ENCODE measurements around the gene TMEM125.

TMEM125 gene

GRCh38 chr1:43286533-43286932, 16.8 kb downstream of the TMEM125 start:
- no peak overlapping the region for H3K4me3 ChIP-seq (ENCODE audit: low read depth, low read length)
- H3K9ac ChIP-seq (ENCODE audit: low read length): no peak overlapping the region
- no peaks in the 10 kb centered on the region for H3K9me3 ChIP-seq (ENCODE audit: control insufficient read depth, insufficient read depth, low read depth, low read length)
- H3K27me3 ChIP-seq (ENCODE audit: control insufficient read depth, insufficient read depth, low read length): no peaks in the 10 kb centered on the region
- no peaks in the 10 kb centered on the region for H3K36me3 ChIP-seq (ENCODE audit: control insufficient read depth, insufficient read depth, low read length)
- peaks cover 19% of the 10 kb centered on the region for H3K4me1 ChIP-seq (ENCODE audit: control insufficient read depth, insufficient read depth, low read length)
- H3K27ac ChIP-seq (ENCODE audit: low read depth, low read length): no peak overlapping the region

- H3K4me1 ChIP-seq (ENCODE audit: control insufficient read depth, insufficient read depth, low read length): peaks cover 19% of the 10 kb centered on the region
Observed at GRCh38 chr1:43288058-43288784, 18.4 kb downstream of the TMEM125 start.

GRCh38 chr1:43288785-43289706, 19.3 kb downstream of the TMEM125 start:
- no peak overlapping the region for H3K9ac ChIP-seq (ENCODE audit: low read length)

More at GRCh38 chr1:43288058-43288784, 18.4 kb downstream of the TMEM125 start:
- Histone ChIP-seq H3K9ac (ENCODE audit: low read length) (no peak overlapping the region), H3K27ac (ENCODE audit: low read depth, low read length) (no peak overlapping the region), H3K9me3 (ENCODE audit: control insufficient read depth, insufficient read depth, low read depth, low read length) (no peaks in the 10 kb centered on the region), H3K36me3 (ENCODE audit: control insufficient read depth, insufficient read depth, low read length) (no peaks in the 10 kb centered on the region), H3K4me3 (ENCODE audit: low read depth, low read length) (no peak overlapping the region), H3K27me3 (ENCODE audit: control insufficient read depth, insufficient read depth, low read length) (no peaks in the 10 kb centered on the region)

GRCh38 chr1:43292216-43292615, 22.4 kb downstream of the TMEM125 start:
- H3K27me3 ChIP-seq (ENCODE audit: control insufficient read depth, insufficient read depth, low read length): no peaks in the 10 kb centered on the region
- H3K36me3 ChIP-seq (ENCODE audit: control insufficient read depth, insufficient read depth, low read length): no peaks in the 10 kb centered on the region
- no peak overlapping the region for H3K4me3 ChIP-seq (ENCODE audit: low read depth, low read length)
- H3K4me1 ChIP-seq (ENCODE audit: control insufficient read depth, insufficient read depth, low read length): peaks cover 24% of the 10 kb centered on the region
- no peak overlapping the region for H3K27ac ChIP-seq (ENCODE audit: low read depth, low read length)
- H3K9me3 ChIP-seq (ENCODE audit: control insufficient read depth, insufficient read depth, low read depth, low read length): no peaks in the 10 kb centered on the region
- no peak overlapping the region for H3K9ac ChIP-seq (ENCODE audit: low read length)

More at GRCh38 chr1:43288785-43289706, 19.3 kb downstream of the TMEM125 start:
- no peak overlapping the region for H3K27ac ChIP-seq (ENCODE audit: low read depth, low read length)
- H3K9me3 ChIP-seq (ENCODE audit: control insufficient read depth, insufficient read depth, low read depth, low read length): no peaks in the 10 kb centered on the region
- H3K4me3 ChIP-seq (ENCODE audit: low read depth, low read length): no peak overlapping the region
- peaks cover 19% of the 10 kb centered on the region for H3K4me1 ChIP-seq (ENCODE audit: control insufficient read depth, insufficient read depth, low read length)
- H3K27me3 ChIP-seq (ENCODE audit: control insufficient read depth, insufficient read depth, low read length): no peaks in the 10 kb centered on the region
- H3K36me3 ChIP-seq (ENCODE audit: control insufficient read depth, insufficient read depth, low read length): no peaks in the 10 kb centered on the region

DNA sequence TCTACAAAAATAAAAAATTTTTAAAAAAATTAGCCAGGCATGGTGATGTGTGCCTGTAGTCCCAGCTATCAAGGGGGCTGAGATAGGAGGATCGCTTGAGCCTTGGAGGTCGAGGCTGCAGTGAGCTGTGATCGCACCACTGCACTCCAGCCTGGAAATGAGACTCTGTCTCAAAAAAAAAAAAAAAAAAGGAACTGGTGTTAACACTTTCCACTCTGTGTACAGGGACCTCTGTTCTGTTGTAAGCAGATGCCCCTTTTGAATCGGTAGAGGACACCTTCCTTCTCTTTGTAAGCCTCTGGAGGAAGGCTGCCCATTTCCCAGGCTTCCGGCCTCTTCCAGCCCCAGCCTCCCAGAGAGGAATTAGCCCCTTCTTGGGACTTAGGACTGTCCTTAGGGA, 22.9 kb downstream of the TMEM125 start:
- Histone ChIP-seq H3K4me1 (ENCODE audit: control insufficient read depth, insufficient read depth, low read length) (peaks cover 24% of the 10 kb centered on the region), H3K36me3 (ENCODE audit: control insufficient read depth, insufficient read depth, low read length) (no peaks in the 10 kb centered on the region), H3K4me3 (ENCODE audit: low read depth, low read length) (no peak overlapping the region), H3K9me3 (ENCODE audit: control insufficient read depth, insufficient read depth, low read depth, low read length) (no peaks in the 10 kb centered on the region), H3K27ac (ENCODE audit: low read depth, low read length) (no peak overlapping the region), H3K9ac (ENCODE audit: low read length) (no peak overlapping the region), H3K27me3 (ENCODE audit: control insufficient read depth, insufficient read depth, low read length) (no peaks in the 10 kb centered on the region)

DNA sequence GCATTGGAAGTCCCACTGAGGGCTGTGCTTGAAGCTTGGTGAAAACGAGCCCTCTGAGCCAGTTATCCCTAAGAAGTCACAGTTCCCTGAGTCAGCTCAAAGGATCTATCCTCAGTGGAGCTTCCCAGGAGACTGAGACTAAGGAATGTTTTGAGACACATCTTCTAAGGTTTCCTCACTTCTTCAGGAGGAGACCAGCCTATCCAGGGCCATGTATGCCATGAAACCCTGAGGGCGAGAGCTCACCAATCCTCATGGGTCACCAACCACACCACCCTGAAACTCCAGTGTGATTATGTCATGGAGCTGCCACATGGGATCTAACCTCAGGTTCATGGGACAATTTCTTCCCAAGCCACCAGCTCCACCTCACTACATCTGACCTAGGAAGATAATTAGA, 23.4 kb downstream of the TMEM125 start:
- no peaks in the 10 kb centered on the region for H3K9me3 ChIP-seq (ENCODE audit: control insufficient read depth, insufficient read depth, low read depth, low read length)
- no peak overlapping the region for H3K27ac ChIP-seq (ENCODE audit: low read depth, low read length)
- H3K4me1 ChIP-seq (ENCODE audit: control insufficient read depth, insufficient read depth, low read length): peaks cover 24% of the 10 kb centered on the region
- no peak overlapping the region for H3K9ac ChIP-seq (ENCODE audit: low read length)
- H3K4me3 ChIP-seq (ENCODE audit: low read depth, low read length): no peak overlapping the region
- no peaks in the 10 kb centered on the region for H3K27me3 ChIP-seq (ENCODE audit: control insufficient read depth, insufficient read depth, low read length)
- no peaks in the 10 kb centered on the region for H3K36me3 ChIP-seq (ENCODE audit: control insufficient read depth, insufficient read depth, low read length)

GRCh38 chr1:43293896-43294760, 24.3 kb downstream of the TMEM125 start:
- Histone ChIP-seq H3K27me3 (ENCODE audit: control insufficient read depth, insufficient read depth, low read length) (no peaks in the 10 kb centered on the region), H3K36me3 (ENCODE audit: control insufficient read depth, insufficient read depth, low read length) (no peaks in the 10 kb centered on the region), H3K27ac (ENCODE audit: low read depth, low read length) (no peak overlapping the region), H3K9me3 (ENCODE audit: control insufficient read depth, insufficient read depth, low read depth, low read length) (no peaks in the 10 kb centered on the region), H3K9ac (ENCODE audit: low read length) (no peak overlapping the region), H3K4me3 (ENCODE audit: low read depth, low read length) (no peak overlapping the region), H3K4me1 (ENCODE audit: control insufficient read depth, insufficient read depth, low read length) (peaks cover 27% of the 10 kb centered on the region)

DNA sequence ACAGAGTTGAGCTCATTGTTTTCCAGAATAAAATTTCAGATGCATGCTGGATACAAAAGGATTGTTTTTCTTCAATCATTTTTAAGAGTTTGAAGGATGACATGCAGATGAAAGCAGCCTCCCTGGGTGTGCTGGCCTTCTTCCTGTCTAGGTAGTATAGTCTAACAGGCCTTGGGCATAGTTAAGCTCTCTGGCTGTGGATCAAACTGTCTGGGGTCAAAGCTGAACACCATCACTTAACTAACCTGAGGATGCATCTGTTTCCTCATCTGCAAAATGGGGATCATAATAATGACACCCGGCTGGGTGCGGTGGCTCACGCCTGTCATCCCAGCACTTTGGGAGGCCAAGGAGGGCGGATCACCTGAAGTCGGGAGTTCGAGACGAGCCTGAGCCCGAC, 25.0 kb downstream of the TMEM125 start:
- Histone ChIP-seq H3K9ac (ENCODE audit: low read length) (no peak overlapping the region), H3K9me3 (ENCODE audit: control insufficient read depth, insufficient read depth, low read depth, low read length) (no peaks in the 10 kb centered on the region), H3K27me3 (ENCODE audit: control insufficient read depth, insufficient read depth, low read length) (no peaks in the 10 kb centered on the region), H3K36me3 (ENCODE audit: control insufficient read depth, insufficient read depth, low read length) (no peaks in the 10 kb centered on the region), H3K4me1 (ENCODE audit: control insufficient read depth, insufficient read depth, low read length) (peaks cover 34% of the 10 kb centered on the region), H3K27ac (ENCODE audit: low read depth, low read length) (no peak overlapping the region), H3K4me3 (ENCODE audit: low read depth, low read length) (no peak overlapping the region)

DNA sequence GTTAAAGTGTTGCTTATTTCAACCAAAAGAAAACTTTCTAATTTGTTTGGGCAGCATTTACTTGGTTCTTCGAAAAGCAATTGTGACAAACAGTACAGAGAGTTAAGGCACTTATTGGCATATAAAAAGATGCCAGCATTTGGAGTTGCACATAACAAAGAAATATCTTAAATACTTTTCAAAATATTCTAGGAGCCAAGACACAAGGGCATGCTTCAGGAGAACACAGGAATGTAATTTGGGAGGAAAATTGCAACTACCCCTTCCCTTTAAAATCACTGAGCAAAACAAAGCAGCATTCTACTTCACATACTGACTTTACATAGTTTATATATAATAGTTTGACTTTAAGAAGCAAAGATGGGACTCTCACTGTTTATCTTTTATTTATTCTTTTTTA, 26.4 kb downstream of the TMEM125 start:
- H3K27me3 ChIP-seq (ENCODE audit: control insufficient read depth, insufficient read depth, low read length): no peaks in the 10 kb centered on the region
- no peaks in the 10 kb centered on the region for H3K36me3 ChIP-seq (ENCODE audit: control insufficient read depth, insufficient read depth, low read length)
- no peaks in the 10 kb centered on the region for H3K9me3 ChIP-seq (ENCODE audit: control insufficient read depth, insufficient read depth, low read depth, low read length)
- H3K4me1 ChIP-seq (ENCODE audit: control insufficient read depth, insufficient read depth, low read length): peaks cover 35% of the 10 kb centered on the region
- no peak overlapping the region for H3K4me3 ChIP-seq (ENCODE audit: low read depth, low read length)
- H3K9ac ChIP-seq (ENCODE audit: low read length): no peak overlapping the region
- H3K27ac ChIP-seq (ENCODE audit: low read depth, low read length): no peak overlapping the region

- peaks cover 35% of the 10 kb centered on the region for H3K4me1 ChIP-seq (ENCODE audit: control insufficient read depth, insufficient read depth, low read length)
- H3K9me3 ChIP-seq (ENCODE audit: control insufficient read depth, insufficient read depth, low read depth, low read length): no peaks in the 10 kb centered on the region
- no peak overlapping the region for H3K4me3 ChIP-seq (ENCODE audit: low read depth, low read length)
- H3K36me3 ChIP-seq (ENCODE audit: control insufficient read depth, insufficient read depth, low read length): no peaks in the 10 kb centered on the region
- H3K27ac ChIP-seq (ENCODE audit: low read depth, low read length): no peak overlapping the region
- no peak overlapping the region for H3K9ac ChIP-seq (ENCODE audit: low read length)
- no peaks in the 10 kb centered on the region for H3K27me3 ChIP-seq (ENCODE audit: control insufficient read depth, insufficient read depth, low read length)
Observed at GRCh38 chr1:43298055-43298454, 28.3 kb downstream of the TMEM125 start.

All from HUES6 (cell line).